ENCODE data around the gene MKI67. TPM values are rescaled to one million over a fixed set of nuclear protein-coding genes. Genes with fewer than 3 reads are reported as not detected.

The MKI67 gene
- total and polyA plus RNA-seq, 2 of the 13 experiments (the other 11 are each of a cell fraction or from before 2014, with no cell fraction given) = 6.7 to 22.9 TPM

GRCh38 chr10:128063736-128064107, 62.5 kb downstream of the MKI67 start:
- no peak overlapping the region for H2AFZ ChIP-seq (ENCODE audit: low read length)
- no TSS peak for BruUV-seq (replicated peaks)
- POLR2A ChIA-PET = no interaction called here

More at GRCh38 chr10:128063736-128064107, 62.5 kb downstream of the MKI67 start:
- Histone ChIP-seq H3K27ac (ENCODE audit: extremely low read length, insufficient read depth, low read length) (no peak overlapping the region), H4K20me1 (ENCODE audit: insufficient read depth, low read length) (no peaks in the 10 kb centered on the region), H3K36me3 (replicated peaks in 1 of 2; ENCODE audit: control insufficient read depth in 1 of 2, insufficient read depth in 2 of 2, low read length in 2 of 2) (no peaks in the 10 kb centered on the region), H3K9me3 (ENCODE audit: low read length) (no peaks in the 10 kb centered on the region), H3K4me1 (ENCODE audit: insufficient read depth, low read length) (no peaks in the 10 kb centered on the region), H3K27me3 (ENCODE audit: control insufficient read depth in 1 of 2, insufficient read depth in 2 of 2, low read length in 2 of 2) (peaks cover 4 to 45% of the 10 kb centered on the region in 2 experiments; a peak in 3 of 5 replicates), H3K4me2 (ENCODE audit: low read depth, low read length) (no peak overlapping the region), H3K4me3 (replicated peaks in 1 of 3; ENCODE audit: insufficient read depth in 1 of 3, low read depth in 2 of 3, low read length in 3 of 3) (no peak overlapping the region), H3K79me2 (ENCODE audit: insufficient read depth, low read length) (no peaks in the 10 kb centered on the region), H3K9ac (ENCODE audit: insufficient read depth, low read depth, low read length) (no peak overlapping the region)
- WGBS (ENCODE audit: low lambda C conversion rate) = 0% methylated on average over 2 of the region's 7 CpGs
- in situ Hi-C loops (cut with HindIII; ENCODE audit: extremely low pct_ligation_motif_present, low pct_unique_long_range_greater_than_20kb) = loop anchor here (10.0 kb wide), 1 partner anchor 349 kb away; no protein-coding TSS in a partner anchor
- no peak for TF ChIP-seq RFXAP (CRISPR knock-in tag; IDR thresholded peaks at IDR 0.05; ENCODE audit: borderline replicate concordance)
- no peak for TF ChIP-seq DR1 (CRISPR knock-in tag; IDR thresholded peaks at IDR 0.05)
- no peak for TF ChIP-seq ZNF251 (CRISPR knock-in tag; IDR thresholded peaks at IDR 0.05)
- no peak for TF ChIP-seq SNAPC2 (CRISPR knock-in tag; IDR thresholded peaks at IDR 0.05)
- no peak for TF ChIP-seq YEATS4 (CRISPR knock-in tag; IDR thresholded peaks at IDR 0.05; ENCODE audit: borderline replicate concordance)
- TF ChIP-seq ZNF512 (CRISPR knock-in tag; IDR thresholded peaks at IDR 0.05) = no peak
- no peak for TF ChIP-seq ZNF281 (CRISPR knock-in tag; IDR thresholded peaks at IDR 0.05; ENCODE audit: borderline replicate concordance)
- TF ChIP-seq KAT2B (IDR thresholded peaks at IDR 0.05; ENCODE audit: borderline replicate concordance, low read depth, low read length) = no peak
- TF ChIP-seq IRF9 (CRISPR knock-in tag; IDR thresholded peaks at IDR 0.05; ENCODE audit: borderline replicate concordance) = no peak
- TF ChIP-seq XBP1 (CRISPR knock-in tag; IDR thresholded peaks at IDR 0.05) = no peak
- TF ChIP-seq SP2 (CRISPR knock-in tag; IDR thresholded peaks at IDR 0.05) = no peak
- TF ChIP-seq MEF2D (CRISPR knock-in tag; IDR thresholded peaks at IDR 0.05) = no peak
- no peak for TF ChIP-seq TERF1 (CRISPR knock-in tag; IDR thresholded peaks at IDR 0.05)
- intact Hi-C loops (cut with micrococcal nuclease; ENCODE audit: unreplicated experiment) = no loop called here
- FAIRE-seq = no peak
- no peak for ATAC-seq
- DNase-seq (ENCODE audit: low spot score) = no peak
- CTCF ChIA-PET (ENCODE audit: low intra/inter-chr PET ratio, low total read pairs) = no interaction called here
